Stimulated activated naive CD8-positive, alpha-beta T cell treated with anti-CD3 and anti-CD28 coated beads, Interleukin-15, Interleukin-2, amounts not matched to agents 100 ng/mL and 50 ng/mL, for 24 hours (primary cell): ENCODE results near the gene ZSCAN4.

Source experiments
- H3K27ac Mint-ChIP-seq: one replicate; pipeline ENCODE4 v1.8.0; 2021; ENCODE audit warnings: mild to moderate bottlenecking, mixed read lengths
- H3K27me3 Mint-ChIP-seq: one replicate; pipeline ENCODE4 v1.8.0; 2021; ENCODE audit warnings: mixed read lengths
- H3K36me3 Mint-ChIP-seq: one replicate; pipeline ENCODE4 v1.8.0; 2021; ENCODE audit warnings: low read depth, mixed read lengths
- H3K4me1 Mint-ChIP-seq: one replicate; pipeline ENCODE4 v1.8.0; 2021; ENCODE audit warnings: low read depth, mixed read lengths
- H3K4me3 Mint-ChIP-seq: one replicate; pipeline ENCODE4 v1.8.0; 2021; ENCODE audit warnings: mild to moderate bottlenecking, mixed read lengths
- H3K9me3 Mint-ChIP-seq: one replicate; pipeline ENCODE4 v1.8.0; 2021; ENCODE audit warnings: mixed read lengths

Gene ZSCAN4, protein sequence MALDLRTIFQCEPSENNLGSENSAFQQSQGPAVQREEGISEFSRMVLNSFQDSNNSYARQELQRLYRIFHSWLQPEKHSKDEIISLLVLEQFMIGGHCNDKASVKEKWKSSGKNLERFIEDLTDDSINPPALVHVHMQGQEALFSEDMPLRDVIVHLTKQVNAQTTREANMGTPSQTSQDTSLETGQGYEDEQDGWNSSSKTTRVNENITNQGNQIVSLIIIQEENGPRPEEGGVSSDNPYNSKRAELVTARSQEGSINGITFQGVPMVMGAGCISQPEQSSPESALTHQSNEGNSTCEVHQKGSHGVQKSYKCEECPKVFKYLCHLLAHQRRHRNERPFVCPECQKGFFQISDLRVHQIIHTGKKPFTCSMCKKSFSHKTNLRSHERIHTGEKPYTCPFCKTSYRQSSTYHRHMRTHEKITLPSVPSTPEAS

DNA sequence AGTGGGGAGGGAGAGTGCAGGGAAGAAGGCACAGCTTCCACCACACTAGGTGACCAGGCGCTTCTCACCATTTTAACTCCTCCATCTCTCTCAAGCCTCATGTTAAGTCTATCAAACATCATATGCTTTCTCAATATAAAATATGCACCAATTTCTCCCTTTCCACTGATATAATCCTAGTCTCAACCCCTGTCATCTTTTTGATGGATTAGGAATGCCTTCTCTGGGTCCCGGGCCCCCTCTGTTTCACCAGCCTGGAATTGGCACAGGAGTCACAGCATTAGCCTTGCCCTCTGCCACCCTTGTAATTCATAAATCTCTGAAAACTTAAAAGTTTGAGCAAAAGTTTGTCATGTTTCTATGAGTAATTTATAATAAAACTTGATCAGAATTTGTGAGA, at the start of gene ZSCAN4:
Gene ZSCAN4 (plus strand): TSS at position 301 of the 400 bp plus-strand sequence. CDS start 7,211 bp downstream, outside the sequence.
- Mint-ChIP-seq H3K4me3 (no peak within 1 kb of the TSS), H3K36me3 (no peaks in the 10 kb centered on the region), H3K27ac (no peak within 1 kb of the TSS), H3K9me3 (peaks cover 6% of the 10 kb centered on the region), H3K27me3 (peaks cover 38% of the 10 kb centered on the region), H3K4me1 (no peaks in the 10 kb centered on the region)

GRCh38 chr19:57620673-57621348, 47.9 kb upstream of the ZSCAN4 start:
- H3K27ac Mint-ChIP-seq: no peak overlapping the region
- peaks cover 5% of the 10 kb centered on the region for H3K4me1 Mint-ChIP-seq
- peaks cover 56% of the 10 kb centered on the region for H3K9me3 Mint-ChIP-seq
- H3K36me3 Mint-ChIP-seq: peaks cover 98% of the 10 kb centered on the region
- no peak overlapping the region for H3K4me3 Mint-ChIP-seq
- H3K27me3 Mint-ChIP-seq: no peaks in the 10 kb centered on the region

DNA sequence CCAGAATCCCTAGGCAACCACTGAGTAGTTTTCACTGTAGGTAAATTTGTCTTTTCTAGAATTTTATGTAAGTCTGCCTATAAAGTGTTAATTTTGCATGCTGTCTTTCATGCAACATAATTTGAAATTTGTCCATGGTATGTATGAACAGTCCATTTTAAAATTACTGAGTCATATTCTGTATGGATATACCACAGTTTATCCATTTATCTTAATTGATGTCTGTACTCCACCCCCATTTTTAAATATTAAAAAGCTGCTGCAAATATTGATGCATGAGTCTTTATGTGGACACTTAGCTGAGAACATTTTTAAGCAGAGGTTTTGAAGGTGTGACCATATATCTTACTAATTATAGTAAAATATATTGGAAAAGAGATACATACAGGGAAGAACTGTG, 45.6 kb upstream of the ZSCAN4 start:
- Mint-ChIP-seq H3K27me3 (no peaks in the 10 kb centered on the region), H3K9me3 (peaks cover 43% of the 10 kb centered on the region), H3K4me1 (no peaks in the 10 kb centered on the region), H3K36me3 (peaks cover 75% of the 10 kb centered on the region), H3K27ac (no peak overlapping the region), H3K4me3 (no peak overlapping the region)

DNA sequence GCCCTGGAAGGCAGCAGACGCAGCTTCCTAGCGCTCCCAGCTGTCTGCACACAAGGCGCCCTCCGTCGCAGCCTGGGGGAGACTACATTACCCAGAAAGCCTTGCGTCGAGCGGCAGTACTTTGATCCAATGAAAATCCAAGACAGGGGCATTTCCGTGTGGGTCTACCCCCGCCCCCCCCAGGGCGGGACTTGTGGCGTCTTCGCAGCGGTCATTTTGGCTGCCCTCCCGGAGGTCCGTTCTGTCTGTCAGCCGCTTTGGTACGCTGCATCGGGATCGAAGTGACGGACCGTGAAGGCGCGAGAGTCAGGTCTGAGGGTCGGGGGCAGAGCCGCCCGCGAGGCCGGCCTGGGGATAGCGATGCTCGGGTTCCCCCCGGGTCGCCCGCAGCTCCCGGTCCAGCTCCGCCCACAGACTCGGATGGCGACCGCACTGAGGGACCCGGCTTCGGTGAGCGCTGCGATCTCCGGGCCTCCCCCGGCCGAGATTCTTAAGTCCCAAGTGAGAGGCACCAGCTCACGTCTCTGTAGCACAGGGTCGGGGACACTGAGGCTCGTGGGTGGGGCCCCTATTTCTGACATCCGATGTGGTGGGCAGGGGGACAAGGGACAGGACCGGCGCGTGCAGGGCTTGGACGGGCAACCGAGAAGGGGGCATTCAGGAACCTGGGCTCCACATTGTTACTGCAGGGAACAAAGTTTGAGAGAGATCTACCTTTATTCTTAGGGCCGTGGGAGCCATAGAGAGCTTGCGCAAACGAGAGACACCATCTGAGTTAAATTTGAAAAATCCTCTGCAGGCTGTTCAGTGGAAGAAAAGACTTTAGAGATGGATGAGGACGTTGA, 35.5 kb upstream of the ZSCAN4 start, which contains the start of gene ZNF211:
Gene ZNF211 (plus strand): TSS at position 182 of the 845 bp plus-strand sequence. CDS start 179 bp downstream, at position 361.
- Mint-ChIP-seq H3K4me3 (peak within 1 kb of the TSS; percentile 86), H3K27ac (peak within 1 kb of the TSS; percentile 49), H3K36me3 (peaks cover 39% of the 10 kb centered on the region), H3K9me3 (peaks cover 42% of the 10 kb centered on the region), H3K27me3 (no peaks in the 10 kb centered on the region), H3K4me1 (peaks cover 23% of the 10 kb centered on the region)

DNA sequence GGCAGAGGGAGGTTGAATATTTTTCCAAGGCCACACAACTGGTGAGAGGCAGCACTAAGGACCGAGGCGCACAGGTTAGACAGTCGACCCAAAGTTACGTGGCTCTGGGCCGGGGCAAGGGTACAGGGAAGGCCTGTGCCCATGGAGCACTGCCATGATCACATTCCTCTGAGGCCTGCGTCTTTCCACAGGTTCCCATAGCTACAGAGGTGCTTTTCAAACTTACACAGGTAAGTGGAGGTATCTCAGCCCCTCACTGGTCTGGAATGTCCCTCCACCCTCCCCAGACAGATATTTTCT, 35.0 kb upstream of the ZSCAN4 start:
- Mint-ChIP-seq H3K36me3 (peaks cover 45% of the 10 kb centered on the region), H3K9me3 (peaks cover 42% of the 10 kb centered on the region), H3K27me3 (no peaks in the 10 kb centered on the region), H3K27ac (no peak overlapping the region), H3K4me3 (peak overlapping the region; percentile 86), H3K4me1 (peaks cover 23% of the 10 kb centered on the region)

DNA sequence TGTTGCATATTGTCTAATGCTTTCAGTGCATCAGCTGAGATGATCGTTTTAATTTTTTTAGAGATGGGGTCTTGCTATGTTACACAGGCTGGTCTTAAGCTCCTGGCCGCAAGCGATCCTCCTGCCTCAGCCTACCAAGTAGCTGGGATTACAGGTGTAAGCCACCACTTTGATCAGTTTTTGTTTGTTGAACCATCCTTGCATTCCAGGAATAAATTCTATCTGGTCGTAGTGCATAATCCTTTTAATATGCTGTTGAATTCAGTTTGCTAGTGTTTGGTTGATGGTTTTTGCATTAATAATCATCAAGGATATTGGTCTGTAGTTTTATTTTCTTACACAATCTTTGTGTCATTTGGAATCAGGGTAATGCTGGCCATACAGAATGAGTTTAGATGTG, 31.4 kb upstream of the ZSCAN4 start:
- Mint-ChIP-seq H3K4me1 (peaks cover 23% of the 10 kb centered on the region), H3K4me3 (no peak overlapping the region), H3K9me3 (peaks cover 64% of the 10 kb centered on the region), H3K27ac (no peak overlapping the region), H3K36me3 (peaks cover 81% of the 10 kb centered on the region), H3K27me3 (no peaks in the 10 kb centered on the region)

DNA sequence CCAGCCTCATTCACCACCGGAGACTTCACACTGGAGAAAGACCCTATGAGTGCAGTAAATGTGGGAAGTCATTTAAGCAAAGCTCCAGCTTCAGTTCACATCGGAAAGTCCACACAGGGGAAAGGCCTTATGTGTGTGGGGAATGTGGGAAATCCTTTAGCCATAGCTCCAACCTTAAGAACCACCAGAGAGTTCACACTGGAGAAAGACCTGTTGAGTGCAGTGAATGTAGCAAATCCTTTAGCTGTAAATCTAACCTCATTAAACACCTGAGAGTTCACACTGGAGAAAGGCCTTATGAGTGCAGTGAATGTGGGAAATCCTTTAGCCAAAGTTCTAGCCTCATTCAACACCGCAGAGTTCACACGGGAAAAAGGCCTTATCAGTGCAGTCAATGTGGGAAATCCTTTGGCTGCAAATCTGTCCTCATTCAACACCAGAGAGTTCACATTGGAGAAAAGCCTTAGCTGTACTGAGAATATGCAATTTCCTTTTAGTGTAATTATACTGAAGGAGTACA, 27.0 kb upstream of the ZSCAN4 start:
- Mint-ChIP-seq H3K36me3 (peaks cover 75% of the 10 kb centered on the region), H3K9me3 (peaks cover 57% of the 10 kb centered on the region), H3K4me1 (no peaks in the 10 kb centered on the region), H3K27ac (no peak overlapping the region), H3K27me3 (no peaks in the 10 kb centered on the region), H3K4me3 (no peak overlapping the region)

DNA sequence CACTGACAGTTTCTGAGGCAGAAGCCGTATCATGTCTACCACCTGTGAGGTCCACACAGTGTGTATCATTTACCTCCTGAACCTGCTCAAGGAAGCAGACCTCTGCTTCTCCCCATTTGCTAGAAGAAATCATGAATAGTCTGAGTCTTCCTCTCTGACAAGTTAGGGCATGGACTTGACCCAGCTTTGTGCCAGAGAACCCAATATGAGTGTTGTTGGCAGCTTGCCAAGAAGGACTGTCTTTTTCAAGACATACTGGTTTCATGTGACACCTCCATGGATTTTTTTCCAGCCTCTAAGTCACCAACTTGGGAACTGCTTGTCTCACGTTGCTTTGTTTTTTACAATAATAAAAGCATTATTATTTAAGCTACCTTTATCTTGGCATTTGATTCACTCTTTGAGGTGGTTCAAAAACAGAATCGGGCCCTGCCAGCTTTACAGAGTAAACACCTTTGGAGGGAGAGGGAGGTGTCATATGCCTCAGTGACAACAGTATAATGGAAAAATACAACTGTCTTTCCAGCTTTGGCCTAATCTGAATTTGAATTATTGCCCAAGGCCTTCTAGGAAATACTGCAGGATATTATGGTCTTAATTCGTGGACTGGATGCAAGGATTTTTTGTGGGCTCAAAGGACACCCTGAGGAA, 26.2 kb upstream of the ZSCAN4 start:
- Mint-ChIP-seq H3K27me3 (no peaks in the 10 kb centered on the region), H3K4me1 (no peaks in the 10 kb centered on the region), H3K27ac (no peak overlapping the region), H3K36me3 (peaks cover 68% of the 10 kb centered on the region), H3K9me3 (peaks cover 50% of the 10 kb centered on the region), H3K4me3 (no peak overlapping the region)

- H3K4me1 Mint-ChIP-seq: no peaks in the 10 kb centered on the region
- peaks cover 51% of the 10 kb centered on the region for H3K9me3 Mint-ChIP-seq
- no peak overlapping the region for H3K4me3 Mint-ChIP-seq
- no peaks in the 10 kb centered on the region for H3K27me3 Mint-ChIP-seq
- no peak overlapping the region for H3K27ac Mint-ChIP-seq
- peaks cover 57% of the 10 kb centered on the region for H3K36me3 Mint-ChIP-seq
These were observed 25.0 kb upstream of the ZSCAN4 start for GRCh38 chr19:57643734-57644133.

DNA sequence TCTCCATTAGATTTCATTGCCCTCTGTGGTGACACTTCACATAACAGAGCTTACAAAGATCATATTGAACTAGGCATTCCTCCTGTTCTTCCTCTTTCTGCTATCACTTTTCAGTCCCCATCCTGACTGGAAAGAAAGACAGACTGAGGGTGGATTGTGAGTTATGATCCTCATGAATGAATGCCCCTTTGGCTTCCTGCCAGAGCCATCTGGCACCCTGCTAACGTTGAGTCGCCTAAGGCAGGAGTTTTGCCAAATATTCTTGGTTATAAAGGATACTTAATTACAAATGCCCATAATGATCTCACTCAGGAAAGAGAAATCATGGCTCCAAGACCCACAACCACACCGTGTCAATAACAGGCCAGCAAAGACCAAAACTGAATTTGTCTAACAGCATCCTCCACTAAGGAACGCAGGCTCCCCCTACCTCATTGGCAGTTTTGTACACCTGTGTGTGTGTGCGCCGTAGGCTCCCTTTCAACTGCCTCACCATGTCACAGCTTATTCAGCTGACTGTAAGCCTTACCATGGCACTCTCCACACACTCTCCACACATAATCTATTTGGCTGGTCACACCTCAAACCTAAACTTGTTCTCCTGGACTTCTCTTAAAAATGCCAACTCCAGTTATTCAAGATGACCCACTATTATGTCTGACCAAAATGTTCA, 20.3 kb upstream of the ZSCAN4 start:
- no peak overlapping the region for H3K4me3 Mint-ChIP-seq
- peaks cover 30% of the 10 kb centered on the region for H3K36me3 Mint-ChIP-seq
- peaks cover 5% of the 10 kb centered on the region for H3K4me1 Mint-ChIP-seq
- peaks cover 2% of the 10 kb centered on the region for H3K27me3 Mint-ChIP-seq
- H3K9me3 Mint-ChIP-seq: peaks cover 38% of the 10 kb centered on the region
- H3K27ac Mint-ChIP-seq: no peak overlapping the region

GRCh38 chr19:57651654-57651996, 17.1 kb upstream of the ZSCAN4 start:
- peaks cover 26% of the 10 kb centered on the region for H3K27me3 Mint-ChIP-seq
- H3K27ac Mint-ChIP-seq: no peak overlapping the region
- peaks cover 40% of the 10 kb centered on the region for H3K36me3 Mint-ChIP-seq
- H3K4me3 Mint-ChIP-seq: no peak overlapping the region
- peaks cover 57% of the 10 kb centered on the region for H3K9me3 Mint-ChIP-seq
- H3K4me1 Mint-ChIP-seq: peaks cover 5% of the 10 kb centered on the region

GRCh38 chr19:57653689-57654088, 15.0 kb upstream of the ZSCAN4 start:
- Mint-ChIP-seq H3K27me3 (peaks cover 37% of the 10 kb centered on the region), H3K9me3 (peaks cover 50% of the 10 kb centered on the region)

GRCh38 chr19:57655443-57655842, 13.3 kb upstream of the ZSCAN4 start:
- H3K27me3 Mint-ChIP-seq: peaks cover 48% of the 10 kb centered on the region
- H3K27ac Mint-ChIP-seq: no peak overlapping the region
- H3K9me3 Mint-ChIP-seq: peaks cover 47% of the 10 kb centered on the region
- H3K36me3 Mint-ChIP-seq: peaks cover 41% of the 10 kb centered on the region
- H3K4me3 Mint-ChIP-seq: no peak overlapping the region
- H3K4me1 Mint-ChIP-seq: peaks cover 5% of the 10 kb centered on the region

More at GRCh38 chr19:57653689-57654088, 15.0 kb upstream of the ZSCAN4 start:
- Mint-ChIP-seq H3K4me3 (no peak overlapping the region), H3K4me1 (peaks cover 5% of the 10 kb centered on the region), H3K27ac (no peak overlapping the region), H3K36me3 (peaks cover 41% of the 10 kb centered on the region)

GRCh38 chr19:57656346-57656745, 12.4 kb upstream of the ZSCAN4 start:
- Mint-ChIP-seq H3K4me1 (peaks cover 3% of the 10 kb centered on the region), H3K4me3 (no peak overlapping the region), H3K27me3 (peaks cover 51% of the 10 kb centered on the region), H3K36me3 (peaks cover 40% of the 10 kb centered on the region), H3K27ac (no peak overlapping the region), H3K9me3 (peaks cover 50% of the 10 kb centered on the region)
